ENCODE data around the gene DROSHA.

Gene DROSHA

GRCh38 chr5:31435730-31436129 is 96.2 kb downstream of the DROSHA start:
- H3K4me1 Mint-ChIP-seq, result no peaks in the 10 kb centered on the region
- no peak overlapping the region for H3K4me3 Mint-ChIP-seq
- DNase-seq, result no peak
- H3K27me3 Mint-ChIP-seq (ENCODE audit: low read depth, poor library complexity), result no peaks in the 10 kb centered on the region
- H3K27ac Mint-ChIP-seq, result peak overlapping the region; percentile 29
- peaks cover 68% of the 10 kb centered on the region for H3K36me3 Mint-ChIP-seq (ENCODE audit: low read depth)
- TF ChIP-seq, protein P1, sequence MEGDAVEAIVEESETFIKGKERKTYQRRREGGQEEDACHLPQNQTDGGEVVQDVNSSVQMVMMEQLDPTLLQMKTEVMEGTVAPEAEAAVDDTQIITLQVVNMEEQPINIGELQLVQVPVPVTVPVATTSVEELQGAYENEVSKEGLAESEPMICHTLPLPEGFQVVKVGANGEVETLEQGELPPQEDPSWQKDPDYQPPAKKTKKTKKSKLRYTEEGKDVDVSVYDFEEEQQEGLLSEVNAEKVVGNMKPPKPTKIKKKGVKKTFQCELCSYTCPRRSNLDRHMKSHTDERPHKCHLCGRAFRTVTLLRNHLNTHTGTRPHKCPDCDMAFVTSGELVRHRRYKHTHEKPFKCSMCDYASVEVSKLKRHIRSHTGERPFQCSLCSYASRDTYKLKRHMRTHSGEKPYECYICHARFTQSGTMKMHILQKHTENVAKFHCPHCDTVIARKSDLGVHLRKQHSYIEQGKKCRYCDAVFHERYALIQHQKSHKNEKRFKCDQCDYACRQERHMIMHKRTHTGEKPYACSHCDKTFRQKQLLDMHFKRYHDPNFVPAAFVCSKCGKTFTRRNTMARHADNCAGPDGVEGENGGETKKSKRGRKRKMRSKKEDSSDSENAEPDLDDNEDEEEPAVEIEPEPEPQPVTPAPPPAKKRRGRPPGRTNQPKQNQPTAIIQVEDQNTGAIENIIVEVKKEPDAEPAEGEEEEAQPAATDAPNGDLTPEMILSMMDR (IDR thresholded peaks at IDR 0.05), result no peak
- H3K9me3 Mint-ChIP-seq, result no peaks in the 10 kb centered on the region

GRCh38 chr5:31434898-31435297 is 97.0 kb downstream of the DROSHA start:
- no peak for DNase-seq
- H3K36me3 Mint-ChIP-seq (ENCODE audit: low read depth), result peaks cover 72% of the 10 kb centered on the region
- no peak overlapping the region for H3K27ac Mint-ChIP-seq
- TF ChIP-seq, protein P1 (IDR thresholded peaks at IDR 0.05), result no peak
- H3K4me1 Mint-ChIP-seq, result no peaks in the 10 kb centered on the region
- no peaks in the 10 kb centered on the region for H3K27me3 Mint-ChIP-seq (ENCODE audit: low read depth, poor library complexity)
- no peak overlapping the region for H3K4me3 Mint-ChIP-seq
- no peaks in the 10 kb centered on the region for H3K9me3 Mint-ChIP-seq

- H3K9me3 Mint-ChIP-seq, result no peaks in the 10 kb centered on the region
Observed at GRCh38 chr5:31433229-31433628, 98.7 kb downstream of the DROSHA start.

DNA sequence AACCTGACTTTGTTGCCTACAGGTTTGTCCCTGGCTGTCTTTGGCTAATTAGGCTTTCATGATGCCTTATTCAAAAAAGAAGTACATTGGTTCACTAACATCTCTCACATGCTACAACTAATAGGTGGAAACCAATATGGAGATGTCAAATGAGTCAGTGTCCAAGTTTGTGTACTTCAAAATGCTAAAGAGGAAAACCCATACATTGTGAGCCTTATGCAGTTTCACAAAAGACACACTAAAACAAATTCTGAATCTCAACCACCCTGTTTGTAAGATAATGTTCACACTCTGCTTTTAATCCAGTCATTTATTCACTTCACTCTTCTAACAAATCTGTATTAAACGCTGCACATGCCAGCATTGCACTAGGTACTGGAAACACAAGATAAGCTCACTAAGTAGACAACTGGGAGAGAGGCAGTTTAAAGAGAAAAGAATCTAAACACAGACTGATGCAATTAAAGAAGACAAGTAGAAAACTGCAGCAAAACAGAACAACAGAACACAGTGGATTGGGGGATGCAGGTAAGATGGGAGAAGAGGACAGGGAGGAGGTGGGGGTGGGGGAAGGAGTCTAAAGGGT is 104.1 kb downstream of the DROSHA start:
- TF ChIP-seq, protein P1 (IDR thresholded peaks at IDR 0.05), result no peak
- DNase-seq, result no peak
- H3K27me3 Mint-ChIP-seq (ENCODE audit: low read depth, poor library complexity), result no peaks in the 10 kb centered on the region
- H3K4me1 Mint-ChIP-seq, result peaks cover 18% of the 10 kb centered on the region
- no peak overlapping the region for H3K4me3 Mint-ChIP-seq
- H3K36me3 Mint-ChIP-seq (ENCODE audit: low read depth), result peaks cover 46% of the 10 kb centered on the region
- H3K9me3 Mint-ChIP-seq, result no peaks in the 10 kb centered on the region
- peak overlapping the region; percentile 23 for H3K27ac Mint-ChIP-seq

More at GRCh38 chr5:31433229-31433628, 98.7 kb downstream of the DROSHA start:
- peaks cover under 1% of the 10 kb centered on the region for H3K4me1 Mint-ChIP-seq
- peaks cover 59% of the 10 kb centered on the region for H3K36me3 Mint-ChIP-seq (ENCODE audit: low read depth)
- no peak overlapping the region for H3K4me3 Mint-ChIP-seq
- no peaks in the 10 kb centered on the region for H3K27me3 Mint-ChIP-seq (ENCODE audit: low read depth, poor library complexity)
- DNase-seq, result no peak
- TF ChIP-seq, protein P1 (IDR thresholded peaks at IDR 0.05), result no peak
- H3K27ac Mint-ChIP-seq, result no peak overlapping the region

- Mint-ChIP-seq H3K9me3 (no peaks in the 10 kb centered on the region), H3K27ac (peak overlapping the region; percentile 81), H3K4me1 (peaks cover 18% of the 10 kb centered on the region), H3K36me3 (ENCODE audit: low read depth) (peaks cover 47% of the 10 kb centered on the region), H3K27me3 (ENCODE audit: low read depth, poor library complexity) (no peaks in the 10 kb centered on the region), H3K4me3 (no peak overlapping the region)
- TF ChIP-seq, protein P1 (IDR thresholded peaks at IDR 0.05), result no peak
- no peak for DNase-seq
Observed at GRCh38 chr5:31427013-31427723, 104.7 kb downstream of the DROSHA start.
